Smooth muscle cell (in vitro differentiated cells): ENCODE measurements around the gene C9. TPM values are rescaled to one million over a fixed set of nuclear protein-coding genes. Genes with fewer than 3 reads are reported as not detected.

Experiments
- DNase-seq: peaks from one replicate; lab custom pipeline; 2025; ENCODE audit not compliant: unreplicated experiment; lab: John Stamatoyannopoulos, UW
- H2AFZ ChIP-seq: fragments of 200-600 bp; sonication (generic); 2 replicates; pipeline ENCODE4 v1.6.0; 2016; ENCODE audit warnings: antibody characterized with exemption, low read depth, mild to moderate bottlenecking
- H3F3A ChIP-seq: fragments of 200-600 bp; sonication (generic); 2 replicates; pipeline ENCODE4 v1.6.0; 2017; ENCODE audit warnings: antibody characterized with exemption, low read depth
- H3K27ac ChIP-seq: fragments of 200-600 bp; sonication (generic); 2 replicates; pipeline ENCODE4 v1.5.1; 2016; ENCODE audit warnings: low read depth, mild to moderate bottlenecking
- H3K27me3 ChIP-seq: fragments of 200-600 bp; sonication (generic); 2 replicates; pipeline ENCODE4 v1.6.1; 2016; ENCODE audit warnings: low read depth, mild to moderate bottlenecking
- H3K36me3 ChIP-seq: fragments of 200-600 bp; sonication (generic); 2 replicates; pipeline ENCODE4 v1.5.1; 2016; ENCODE audit warnings: low read depth
- H3K4me1 ChIP-seq: fragments of 200-600 bp; sonication (generic); 2 replicates; pipeline ENCODE4 v1.5.1; 2016; ENCODE audit warnings: low read depth
- H3K4me2 ChIP-seq: fragments of 200-600 bp; sonication (generic); 2 replicates; pipeline ENCODE4 v1.6.0; 2016; ENCODE audit warnings: mild to moderate bottlenecking
- H3K4me3 ChIP-seq: fragments of 200-600 bp; sonication (generic); 2 replicates; pipeline ENCODE4 v1.5.1; 2016; ENCODE audit warnings: mild to moderate bottlenecking
- H3K79me2 ChIP-seq: fragments of 200-600 bp; sonication (generic); 2 replicates; pipeline ENCODE4 v1.6.0; 2016; ENCODE audit warnings: low read depth, mild to moderate bottlenecking
- H3K9ac ChIP-seq: fragments of 200-600 bp; sonication (generic); 2 replicates; pipeline ENCODE4 v1.6.0; 2016; ENCODE audit warnings: low read depth
- H3K9me3 ChIP-seq: fragments of 200-600 bp; sonication (generic); replicated peaks from 2 replicates; pipeline ENCODE4 v1.5.1; 2016; ENCODE audit warnings: low read depth
- H4K20me1 ChIP-seq: fragments of 200-600 bp; sonication (generic); 2 replicates; pipeline ENCODE4 v1.6.0; 2016; ENCODE audit warnings: low read depth
- CTCF ChIP-seq: fragments of 200-600 bp; sonication (generic); IDR thresholded peaks from 2 replicates; pipeline ENCODE4 v1.5.1; 2017; ENCODE audit warnings: borderline replicate concordance, mild to moderate bottlenecking, antibody characterized with exemption; ENCODE audit not compliant: insufficient read depth, poor library complexity, severe bottlenecking
- WGBS: methylation state at CpG from one replicate; pipeline ENCODE4 v1.1.7; 2016; ENCODE audit warnings: low lambda C conversion rate; 5-methylcytosine and 5-hydroxymethylcytosine counted together
- polyA plus RNA-seq: library from polyadenylated mRNA; unstranded; fragments of >200 nt; fragmentation: Nextera tagmentation; extraction: Ambion mirVana; gene quantifications from 2 replicates; pipeline ENCODE4 v1.2.1, GENCODE V29; 2016
- total RNA-seq: library from RNA; depleted of rRNA; stranded (reverse); fragments of >200 nt; gene quantifications from 2 replicates; pipeline ENCODE4 v1.2.3, GENCODE V29; 2014

C9 gene
- total and polyA plus RNA-seq, 2 experiments from 2014 or later = not detected

GRCh38 chr5:39400713-39401578, 36.7 kb upstream of the C9 start:
- H3K27ac ChIP-seq = peak overlapping the region; percentile 93
- peaks cover 47% of the 10 kb centered on the region for H3K79me2 ChIP-seq
- no peak for TF ChIP-seq CTCF
- H4K20me1 ChIP-seq = peaks cover 8% of the 10 kb centered on the region
- WGBS = 2% methylated on average over 5 of the region's 5 CpGs
- H3K9ac ChIP-seq = peak overlapping the region; percentile 24
- H3K27me3 ChIP-seq = no peaks in the 10 kb centered on the region
- H3K4me1 ChIP-seq = peaks cover 8% of the 10 kb centered on the region
- peak overlapping the region; percentile 6 for H3K4me3 ChIP-seq
- H3F3A ChIP-seq = peaks cover 28% of the 10 kb centered on the region
- no peaks in the 10 kb centered on the region for H3K9me3 ChIP-seq
- DNase-seq = no peak
- no peaks in the 10 kb centered on the region for H3K36me3 ChIP-seq
- H2AFZ ChIP-seq = no peak overlapping the region
- H3K4me2 ChIP-seq = peak overlapping the region; percentile 72

GRCh38 chr5:39399135-39400036, 35.1 kb upstream of the C9 start:
- Histone ChIP-seq H3K4me1 (peaks cover 14% of the 10 kb centered on the region), H3K27ac (peak overlapping the region; percentile 93), H3F3A (peaks cover 28% of the 10 kb centered on the region), H3K36me3 (no peaks in the 10 kb centered on the region), H4K20me1 (peaks cover 12% of the 10 kb centered on the region), H3K4me3 (peak overlapping the region; percentile 5), H2AFZ (no peak overlapping the region), H3K9ac (peak overlapping the region; percentile 72), H3K27me3 (no peaks in the 10 kb centered on the region), H3K9me3 (no peaks in the 10 kb centered on the region), H3K79me2 (peaks cover 46% of the 10 kb centered on the region), H3K4me2 (peak overlapping the region; percentile 74)
- 14% methylated on average over 1 of the region's 1 CpG for WGBS
- no peak for DNase-seq
- TF ChIP-seq CTCF = no peak

GRCh38 chr5:39396843-39397242, 32.5 kb upstream of the C9 start:
- H3K27me3 ChIP-seq = no peaks in the 10 kb centered on the region
- H4K20me1 ChIP-seq = peaks cover 20% of the 10 kb centered on the region
- H2AFZ ChIP-seq = no peak overlapping the region
- H3K9ac ChIP-seq = no peak overlapping the region
- 89% methylated on average over 3 of the region's 3 CpGs for WGBS
- H3K4me1 ChIP-seq = peaks cover 14% of the 10 kb centered on the region
- H3K27ac ChIP-seq = peak overlapping the region; percentile 93
- DNase-seq = no peak
- peaks cover 21% of the 10 kb centered on the region for H3F3A ChIP-seq
- H3K4me3 ChIP-seq = no peak overlapping the region
- H3K4me2 ChIP-seq = peak overlapping the region; percentile 25
- peaks cover 17% of the 10 kb centered on the region for H3K36me3 ChIP-seq
- no peaks in the 10 kb centered on the region for H3K9me3 ChIP-seq
- H3K79me2 ChIP-seq = peaks cover 42% of the 10 kb centered on the region
- TF ChIP-seq CTCF = no peak
